ENCODE results near the gene ASIC4. TPM values are rescaled to one million over a fixed set of nuclear protein-coding genes. Genes with fewer than 3 reads are reported as not detected.

Gene ASIC4
- total and polyA plus RNA-seq, 12 donors, result 0.15 to 0.43 (median 0.20) TPM; not detected in 7

GRCh38 chr2:219484343-219485200 lies 29.7 kb upstream of the ASIC4 start:
- TF ChIP-seq CTCF (IDR thresholded peaks at IDR 0.05), result no peak
- peaks cover 0 to 36% (median 14%) of the 10 kb centered on the region in 9 donors for H3K4me1 ChIP-seq
- peaks cover 0 to 71% (median 0%) of the 10 kb centered on the region in 9 donors for H3K36me3 ChIP-seq
- no peaks in the 10 kb centered on the region for H3K9me3 ChIP-seq
- H3K27ac ChIP-seq, result peak overlapping the region in 3 of 10 donors; percentile 4 to 41 (median 36)
- intact Hi-C loops (cut with DNase I), result no loop called here
- DNase-seq (no peak), ATAC-seq (peak in 2 of 8 donors; percentile 6 to 9)
- H3K27me3 ChIP-seq, result peaks cover 0 to 65% (median 50%) of the 10 kb centered on the region in 7 donors
- H3K4me3 ChIP-seq, result peak overlapping the region in 7 of 10 donors; percentile 10 to 48 (median 24)
- WGBS, 2 donors, result 18 to 21% methylated on average over 73 to 89 of the region's 89 CpGs

GRCh38 chr2:219485201-219485580 lies 29.1 kb upstream of the ASIC4 start:
- no peaks in the 10 kb centered on the region for H3K9me3 ChIP-seq
- DNase-seq, result no peak
- peaks cover 0 to 71% (median 0%) of the 10 kb centered on the region in 9 donors for H3K36me3 ChIP-seq
- no peak for TF ChIP-seq CTCF (IDR thresholded peaks at IDR 0.05)
- WGBS, 2 donors, result 62 to 69% methylated on average over 12 of the region's 12 CpGs
- H3K27me3 ChIP-seq, result peaks cover 0 to 65% (median 55%) of the 10 kb centered on the region in 7 donors
- intact Hi-C loops (cut with DNase I), result no loop called here
- no peak for ATAC-seq
- peak overlapping the region in 1 of 10 donors; percentile 36 for H3K27ac ChIP-seq
- H3K4me3 ChIP-seq, result peak overlapping the region in 1 of 10 donors; percentile 24
- peaks cover 0 to 42% (median 15%) of the 10 kb centered on the region in 9 donors for H3K4me1 ChIP-seq

GRCh38 chr2:219486380-219486959 lies 27.8 kb upstream of the ASIC4 start:
- Histone ChIP-seq H3K9me3 (no peaks in the 10 kb centered on the region), H3K36me3 (peaks cover 0 to 66% (median 0%) of the 10 kb centered on the region in 9 donors), H3K27ac (peak overlapping the region in 3 of 10 donors; percentile 3 to 29 (median 21)), H3K4me3 (no peak overlapping the region), H3K27me3 (peaks cover 0 to 65% (median 54%) of the 10 kb centered on the region in 7 donors), H3K4me1 (peaks cover 0 to 55% (median 15%) of the 10 kb centered on the region in 9 donors)
- intact Hi-C loops (cut with DNase I), result no loop called here
- ATAC-seq, result peak in 2 of 8 donors; percentile 1 to 4
- TF ChIP-seq CTCF (IDR thresholded peaks at IDR 0.05), result no peak
- DNase-seq, result no peak
- 49 to 50% methylated on average over 8 of the region's 8 CpGs for WGBS, 2 donors

- 85% methylated on average over 17 of the region's 17 CpGs for WGBS, 2 donors
- no peak for TF ChIP-seq CTCF (IDR thresholded peaks at IDR 0.05)
- Histone ChIP-seq H3K36me3 (peaks cover 0 to 63% (median 0%) of the 10 kb centered on the region in 9 donors), H3K9me3 (no peaks in the 10 kb centered on the region), H3K27ac (peak overlapping the region in 3 of 10 donors; percentile 28 to 51 (median 46)), H3K4me3 (no peak overlapping the region), H3K27me3 (peaks cover 0 to 57% (median 44%) of the 10 kb centered on the region in 7 donors), H3K4me1 (peaks cover 0 to 58% (median 15%) of the 10 kb centered on the region in 9 donors)
- intact Hi-C loops (cut with DNase I), result no loop called here
- DNase-seq, result no peak
- ATAC-seq, result no peak
Observed at GRCh38 chr2:219488149-219488843, 26.0 kb upstream of the ASIC4 start.
